Calu3 (cell line): Measurements from ENCODE around the gene NBAS. TPM values are rescaled to one million over a fixed set of nuclear protein-coding genes. Genes with fewer than 3 reads are reported as not detected.

Experiments used
- BruUV-seq: library from RNA; stranded (reverse); fragments of 400-500 nt; replicated peaks from 2 replicates; lab custom pipeline; 2021; lab: Mats Ljungman, UMichigan
- CTCF ChIA-PET: fragments of 300-600 bp; sonication (Branson Sonifier 250); formaldehyde crosslinking; loops from one replicate; lab custom pipeline; 2022; ENCODE audit warnings: antibody characterized with exemption; lab: Charles Lee
- DNase-seq: peaks from one replicate; pipeline ENCODE4 v3.0.0; 2022
- H3K27ac Mint-ChIP-seq: one replicate; pipeline ENCODE4 v1.8.0; 2022; ENCODE audit warnings: mixed read lengths; ENCODE audit not compliant: unreplicated experiment
- H3K27me3 Mint-ChIP-seq: one replicate; pipeline ENCODE4 v1.8.0; 2022; ENCODE audit warnings: mixed read lengths; ENCODE audit not compliant: unreplicated experiment
- H3K36me3 Mint-ChIP-seq: one replicate; pipeline ENCODE4 v1.8.0; 2022; ENCODE audit warnings: mild to moderate bottlenecking, moderate library complexity, mixed read lengths; ENCODE audit not compliant: insufficient read depth, unreplicated experiment
- H3K4me1 Mint-ChIP-seq: one replicate; pipeline ENCODE4 v1.8.0; 2022; ENCODE audit warnings: mild to moderate bottlenecking, low read depth, mixed read lengths; ENCODE audit not compliant: unreplicated experiment
- H3K4me3 Mint-ChIP-seq: one replicate; pipeline ENCODE4 v1.8.0; 2022; ENCODE audit warnings: mild to moderate bottlenecking, low read depth, moderate library complexity, mixed read lengths; ENCODE audit not compliant: unreplicated experiment
- H3K9me3 Mint-ChIP-seq: one replicate; pipeline ENCODE4 v1.8.0; 2022; ENCODE audit warnings: low read depth, mixed read lengths; ENCODE audit not compliant: unreplicated experiment
- intact Hi-C: fragments of 100-400 bp; cut with micrococcal nuclease; formaldehyde crosslinking; loops from one replicate; pipeline ENCODE4 v1.10.0; 2022; ENCODE audit not compliant: unreplicated experiment
- total RNA-seq: library from RNA; stranded (reverse); gene quantifications from 2 replicates; pipeline ENCODE4 v1.2.3, GENCODE V29; 2022
- TF ChIP-seq, protein P1 (sequence below): fragments of 200-600 bp; IDR thresholded peaks from one replicate; pipeline ENCODE4 v1.8.0; 2022; ENCODE audit warnings: antibody characterized with exemption; ENCODE audit not compliant: unreplicated experiment

NBAS gene
- total RNA-seq, 1 experiment from 2014 or later = 30.4 TPM

DNA sequence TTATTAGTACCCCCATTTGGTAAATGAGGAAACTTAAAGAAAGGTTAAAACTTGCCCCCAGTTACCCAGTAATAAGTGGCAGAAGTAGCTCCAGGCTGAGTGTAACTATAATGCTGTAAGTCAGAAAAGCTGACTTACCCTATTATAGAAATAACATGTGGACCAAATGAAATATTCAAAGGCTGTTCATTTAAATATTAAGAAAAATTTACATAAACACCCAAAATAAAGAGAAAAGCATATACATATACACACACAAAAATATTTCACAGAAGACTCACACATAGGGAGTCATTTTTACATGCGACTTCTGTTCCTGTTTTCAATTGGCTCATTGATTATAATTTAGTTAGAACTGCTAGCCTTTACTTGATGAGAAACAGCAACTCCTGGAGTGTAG, 189.1 kb downstream of the NBAS start:
- no TSS peak for BruUV-seq
- Mint-ChIP-seq H3K4me3 (no peak overlapping the region), H3K27me3 (no peaks in the 10 kb centered on the region), H3K4me1 (no peaks in the 10 kb centered on the region), H3K9me3 (no peaks in the 10 kb centered on the region), H3K36me3 (no peaks in the 10 kb centered on the region), H3K27ac (no peak overlapping the region)
- intact Hi-C loops = no loop called here
- TF ChIP-seq, protein P1, sequence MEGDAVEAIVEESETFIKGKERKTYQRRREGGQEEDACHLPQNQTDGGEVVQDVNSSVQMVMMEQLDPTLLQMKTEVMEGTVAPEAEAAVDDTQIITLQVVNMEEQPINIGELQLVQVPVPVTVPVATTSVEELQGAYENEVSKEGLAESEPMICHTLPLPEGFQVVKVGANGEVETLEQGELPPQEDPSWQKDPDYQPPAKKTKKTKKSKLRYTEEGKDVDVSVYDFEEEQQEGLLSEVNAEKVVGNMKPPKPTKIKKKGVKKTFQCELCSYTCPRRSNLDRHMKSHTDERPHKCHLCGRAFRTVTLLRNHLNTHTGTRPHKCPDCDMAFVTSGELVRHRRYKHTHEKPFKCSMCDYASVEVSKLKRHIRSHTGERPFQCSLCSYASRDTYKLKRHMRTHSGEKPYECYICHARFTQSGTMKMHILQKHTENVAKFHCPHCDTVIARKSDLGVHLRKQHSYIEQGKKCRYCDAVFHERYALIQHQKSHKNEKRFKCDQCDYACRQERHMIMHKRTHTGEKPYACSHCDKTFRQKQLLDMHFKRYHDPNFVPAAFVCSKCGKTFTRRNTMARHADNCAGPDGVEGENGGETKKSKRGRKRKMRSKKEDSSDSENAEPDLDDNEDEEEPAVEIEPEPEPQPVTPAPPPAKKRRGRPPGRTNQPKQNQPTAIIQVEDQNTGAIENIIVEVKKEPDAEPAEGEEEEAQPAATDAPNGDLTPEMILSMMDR = no peak
- no peak for DNase-seq
- CTCF ChIA-PET = no interaction called here

- H3K36me3 Mint-ChIP-seq = no peaks in the 10 kb centered on the region
- TF ChIP-seq, protein P1 = no peak
- H3K9me3 Mint-ChIP-seq = no peaks in the 10 kb centered on the region
Observed at GRCh38 chr2:15369129-15369528, 192.0 kb downstream of the NBAS start.

GRCh38 chr2:15367715-15368114, 193.4 kb downstream of the NBAS start:
- H3K36me3 Mint-ChIP-seq = no peaks in the 10 kb centered on the region
- BruUV-seq = no TSS peak
- no peaks in the 10 kb centered on the region for H3K27me3 Mint-ChIP-seq
- no peaks in the 10 kb centered on the region for H3K9me3 Mint-ChIP-seq
- no peak for DNase-seq
- TF ChIP-seq, protein P1 = no peak
- CTCF ChIA-PET = no interaction called here
- no peak overlapping the region for H3K27ac Mint-ChIP-seq
- H3K4me1 Mint-ChIP-seq = peaks cover 8% of the 10 kb centered on the region
- intact Hi-C loops = no loop called here
- no peak overlapping the region for H3K4me3 Mint-ChIP-seq

More at GRCh38 chr2:15369129-15369528, 192.0 kb downstream of the NBAS start:
- intact Hi-C loops = no loop called here
- Mint-ChIP-seq H3K4me3 (no peak overlapping the region), H3K27me3 (no peaks in the 10 kb centered on the region), H3K4me1 (no peaks in the 10 kb centered on the region), H3K27ac (no peak overlapping the region)
- no peak for DNase-seq
- CTCF ChIA-PET = no interaction called here
- no TSS peak for BruUV-seq

DNA sequence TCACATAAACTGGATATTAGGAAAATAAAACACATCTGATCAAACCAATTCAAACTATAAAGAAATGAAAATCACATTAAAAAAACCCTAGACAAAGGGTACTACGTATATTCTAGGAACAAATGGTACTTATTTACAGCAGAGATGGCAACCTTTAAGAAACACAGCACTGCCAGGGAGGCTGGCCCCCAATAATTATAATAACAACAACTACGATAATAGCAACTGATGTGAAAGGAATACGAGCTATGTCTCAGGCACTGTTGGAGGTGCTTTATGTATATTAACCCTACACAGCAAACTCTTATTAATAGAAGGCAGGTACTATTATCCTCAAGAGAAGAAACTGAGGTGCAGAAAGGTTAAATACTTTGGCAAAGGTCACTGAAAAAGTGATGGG, 193.9 kb downstream of the NBAS start:
- Mint-ChIP-seq H3K27ac (no peak overlapping the region), H3K27me3 (no peaks in the 10 kb centered on the region)

More for the DNA sequence above, 193.9 kb downstream of the NBAS start:
- CTCF ChIA-PET = no interaction called here
- no TSS peak for BruUV-seq
- Mint-ChIP-seq H3K4me1 (peaks cover 10% of the 10 kb centered on the region), H3K9me3 (no peaks in the 10 kb centered on the region), H3K4me3 (no peak overlapping the region), H3K36me3 (no peaks in the 10 kb centered on the region)
- no peak for DNase-seq
- intact Hi-C loops = no loop called here
- TF ChIP-seq, protein P1 = no peak
